Lower leg skin (tissue), 4 donors: ENCODE measurements around the gene KDM5D. TPM values are rescaled to one million over a fixed set of nuclear protein-coding genes. Genes with fewer than 3 reads are reported as not detected.

Experiments used
- DNase-seq, 2 donors: peaks; one replicate each; pipeline ENCODE4 v3.0.0-alpha.2; 2019; ENCODE audit warnings: low spot score in 2 of 2
- H3K4me3 ChIP-seq: fragments of 200-600 bp; sonication (generic); 2 replicates; pipeline ENCODE4 v1.5.1; 2017; ENCODE audit warnings: mild to moderate bottlenecking, low read depth; ENCODE audit not compliant: poor library complexity, severe bottlenecking
- POLR2A ChIP-seq, 2 donors: fragments of 450-650 bp; IDR thresholded peaks; one replicate each; pipeline ENCODE4 v1.6.1; 2016 to 2017; ENCODE audit warnings: antibody characterized with exemption in 2 of 2, mild to moderate bottlenecking in 1 of 2, moderate library complexity in 1 of 2
- WGBS, 2 donors: methylation state at CpG; one replicate each; pipeline ENCODE4 v1.1.5; 2018; 5-methylcytosine and 5-hydroxymethylcytosine counted together
- intact Hi-C: fragments of 100-400 bp; cut with DNase I; formaldehyde crosslinking; loops from one replicate; pipeline ENCODE4 v1.15.0; 2023; ENCODE audit warnings: low total_unique reads
- total RNA-seq, 4 donors: library from RNA; depleted of rRNA; stranded (reverse); fragments of >200 nt; gene quantifications; one replicate each; pipeline ENCODE4 v1.1.0, GENCODE V29; 2016
- TF ChIP-seq, protein P1 (sequence below), 3 donors: fragments of 450-650 bp; IDR thresholded peaks; one replicate each; pipeline ENCODE4 v1.5.1; 2016; ENCODE audit warnings: antibody characterized with exemption in 3 of 3, mild to moderate bottlenecking in 3 of 3, moderate library complexity in 2 of 3

KDM5D gene
- 10 to 100 TPM in 2 of 4 donors, under 1 TPM in 1, not detected in 1; 0.30 to 40.2 (median 30.3) TPM for total RNA-seq

DNA sequence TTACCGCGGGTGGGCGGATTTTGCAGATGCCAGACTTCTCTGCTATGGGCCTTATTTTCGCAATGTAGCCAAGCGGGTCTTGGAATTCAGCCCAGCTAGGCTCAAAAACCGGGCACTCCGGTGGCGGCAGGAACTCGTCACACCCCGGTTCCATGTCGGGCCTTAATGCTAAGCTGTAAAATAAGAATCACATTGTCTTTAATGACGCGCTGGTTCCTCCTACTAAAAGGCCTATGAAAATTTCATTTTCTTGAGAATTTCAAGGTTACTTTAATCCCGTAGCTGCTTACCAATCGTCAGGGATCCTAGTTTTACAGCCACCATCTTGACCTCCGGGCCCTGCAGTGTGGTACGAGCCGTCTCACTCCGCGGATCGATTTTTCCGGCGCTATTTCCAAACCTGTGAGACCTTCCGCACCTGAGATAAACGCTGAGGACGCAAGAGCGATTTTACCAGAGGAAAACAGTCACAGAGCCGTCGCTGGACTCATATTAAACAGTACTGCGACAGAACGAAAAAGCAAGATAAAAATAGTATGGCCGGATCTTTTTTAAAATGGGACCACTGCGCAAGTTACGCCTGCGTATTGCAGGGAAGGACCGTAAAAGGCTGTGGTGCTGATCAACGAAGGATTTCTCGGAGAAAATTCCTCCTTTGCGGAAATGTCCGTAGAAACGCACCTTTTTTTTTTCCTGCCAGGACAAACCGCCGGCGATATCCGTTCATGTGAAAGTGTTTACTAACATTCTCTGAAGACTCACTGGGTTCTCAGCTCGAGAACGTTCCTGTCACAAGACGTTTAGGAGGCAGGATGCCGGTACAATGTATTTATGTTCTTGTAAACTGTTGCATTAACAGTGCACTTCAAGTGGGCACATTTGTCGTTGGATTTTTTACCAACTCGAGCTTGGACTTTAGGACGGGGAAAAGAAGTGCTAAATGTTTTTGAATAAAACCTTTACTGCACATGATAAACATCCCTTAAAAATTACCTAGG is at the start of gene KDM5D:
KDM5D (minus strand) TSS at position 346 of the 998 bp plus-strand sequence; CDS start at position 154, 192 bp downstream.
- peak in 1 of 2 donors; percentile 29 for DNase-seq
- intact Hi-C loops, result no loop called here
- no peak for TF ChIP-seq POLR2A (IDR thresholded peaks at IDR 0.05)
- TF ChIP-seq, protein P1, sequence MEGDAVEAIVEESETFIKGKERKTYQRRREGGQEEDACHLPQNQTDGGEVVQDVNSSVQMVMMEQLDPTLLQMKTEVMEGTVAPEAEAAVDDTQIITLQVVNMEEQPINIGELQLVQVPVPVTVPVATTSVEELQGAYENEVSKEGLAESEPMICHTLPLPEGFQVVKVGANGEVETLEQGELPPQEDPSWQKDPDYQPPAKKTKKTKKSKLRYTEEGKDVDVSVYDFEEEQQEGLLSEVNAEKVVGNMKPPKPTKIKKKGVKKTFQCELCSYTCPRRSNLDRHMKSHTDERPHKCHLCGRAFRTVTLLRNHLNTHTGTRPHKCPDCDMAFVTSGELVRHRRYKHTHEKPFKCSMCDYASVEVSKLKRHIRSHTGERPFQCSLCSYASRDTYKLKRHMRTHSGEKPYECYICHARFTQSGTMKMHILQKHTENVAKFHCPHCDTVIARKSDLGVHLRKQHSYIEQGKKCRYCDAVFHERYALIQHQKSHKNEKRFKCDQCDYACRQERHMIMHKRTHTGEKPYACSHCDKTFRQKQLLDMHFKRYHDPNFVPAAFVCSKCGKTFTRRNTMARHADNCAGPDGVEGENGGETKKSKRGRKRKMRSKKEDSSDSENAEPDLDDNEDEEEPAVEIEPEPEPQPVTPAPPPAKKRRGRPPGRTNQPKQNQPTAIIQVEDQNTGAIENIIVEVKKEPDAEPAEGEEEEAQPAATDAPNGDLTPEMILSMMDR (IDR thresholded peaks at IDR 0.05), result no peak
- H3K4me3 ChIP-seq, result peak within 1 kb of the TSS; percentile 20
- 0% methylated on average over 50 of the region's 52 CpGs; no CpG with 5 or more reads in 1 of the 2 donors for WGBS, 2 donors

DNA sequence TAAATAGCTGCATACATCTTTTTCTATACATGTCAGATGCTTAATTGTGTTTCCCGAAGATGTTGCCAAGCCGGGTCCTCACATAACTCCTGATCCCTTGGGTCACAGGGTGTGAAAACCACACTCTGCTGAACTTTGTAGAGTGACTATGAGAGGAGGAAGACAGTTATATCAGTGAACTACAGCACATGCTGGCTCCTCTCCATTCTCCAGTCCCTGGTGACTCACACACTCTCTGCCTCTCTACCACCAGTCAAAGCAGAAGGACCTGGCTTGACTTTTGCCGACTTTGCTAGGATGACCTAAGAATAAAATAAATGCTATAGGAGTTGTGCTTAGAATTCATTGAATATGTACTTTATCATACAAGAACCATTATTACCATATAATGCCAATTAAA is 23.8 kb upstream of the KDM5D start:
- TF ChIP-seq, protein P1 (IDR thresholded peaks at IDR 0.05), result no peak
- no peak for TF ChIP-seq POLR2A (IDR thresholded peaks at IDR 0.05)
- DNase-seq, result no peak
- WGBS, 2 donors, result 74% methylated on average over 3 of the region's 3 CpGs; no CpG with 5 or more reads in 1 of the 2 donors
- H3K4me3 ChIP-seq, result no peak overlapping the region
- intact Hi-C loops, result no loop called here

DNA sequence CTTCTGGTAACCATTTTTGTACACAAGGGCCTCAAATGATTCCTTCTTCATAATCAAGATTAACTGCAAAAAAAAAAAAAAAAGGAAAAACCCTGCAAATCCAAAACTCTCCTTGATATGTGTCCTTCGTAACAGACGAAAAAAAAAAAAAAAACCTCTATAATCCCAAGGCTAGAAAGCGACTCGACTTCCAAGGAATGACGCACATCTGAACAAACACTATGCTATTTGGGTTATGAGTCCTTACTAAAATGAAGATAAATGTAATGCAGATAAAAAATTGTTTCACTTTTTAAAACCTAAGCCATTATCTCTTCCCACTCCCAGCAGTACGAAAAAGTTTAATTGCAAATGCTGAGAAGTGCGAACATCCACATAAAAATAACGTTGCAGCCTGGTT is 1.2 kb downstream of the KDM5D start:
- WGBS, 2 donors, result 56% methylated on average over 8 of the region's 8 CpGs; no CpG with 5 or more reads in 1 of the 2 donors
- intact Hi-C loops, result no loop called here
- no peak for DNase-seq
- no peak for TF ChIP-seq POLR2A (IDR thresholded peaks at IDR 0.05)
- TF ChIP-seq, protein P1 (IDR thresholded peaks at IDR 0.05), result no peak
- no peak overlapping the region for H3K4me3 ChIP-seq

DNA sequence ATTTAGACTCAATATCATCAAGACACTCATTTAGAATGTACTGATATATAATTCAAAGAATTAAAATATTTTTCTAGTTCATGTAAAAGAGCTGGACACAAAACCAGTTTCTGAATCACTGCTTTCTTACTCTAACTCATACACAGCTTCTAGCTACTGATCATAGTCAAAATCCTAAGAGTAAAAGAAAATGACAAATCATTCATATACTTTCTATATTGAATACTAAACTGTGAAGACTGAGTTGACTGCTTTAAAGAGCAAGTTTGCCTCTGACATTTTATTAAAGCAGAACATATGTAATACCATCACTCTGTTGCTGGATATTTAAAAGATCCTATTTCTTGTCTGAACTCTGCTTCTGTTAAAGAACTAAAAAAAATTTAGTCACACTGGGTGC is 2.4 kb downstream of the KDM5D start:
- TF ChIP-seq, protein P1 (IDR thresholded peaks at IDR 0.05), result no peak
- TF ChIP-seq POLR2A (IDR thresholded peaks at IDR 0.05), result no peak
- no peak overlapping the region for H3K4me3 ChIP-seq
- intact Hi-C loops, result no loop called here
- no peak for DNase-seq

DNA sequence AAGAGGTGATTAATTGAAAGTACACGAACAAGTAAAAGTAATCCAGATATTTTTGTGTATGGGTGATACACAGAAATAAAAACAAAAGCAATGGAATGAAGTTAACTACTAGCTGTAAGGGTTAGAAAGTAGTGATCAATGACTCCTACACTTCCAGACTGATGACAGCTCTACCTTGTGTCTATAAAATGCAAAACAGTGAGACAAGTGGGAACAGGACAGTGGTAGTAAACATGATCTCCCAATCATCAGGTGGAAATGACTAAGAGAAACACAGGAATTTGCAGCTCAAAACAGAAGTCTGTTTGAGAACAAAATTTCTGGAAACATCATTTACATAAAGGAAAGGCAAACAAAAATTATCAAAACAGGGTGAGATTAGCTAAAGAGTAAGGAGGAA is 10.1 kb downstream of the KDM5D start:
- H3K4me3 ChIP-seq, result no peak overlapping the region
- WGBS, 2 donors, result 67% methylated on average over 1 of the region's 1 CpG; no CpG with 5 or more reads in 1 of the 2 donors
- TF ChIP-seq, protein P1 (IDR thresholded peaks at IDR 0.05), result no peak
- TF ChIP-seq POLR2A (IDR thresholded peaks at IDR 0.05), result no peak
- no peak for DNase-seq
- intact Hi-C loops, result no loop called here
